Astrocyte (in vitro differentiated cells and primary cell): Measurements from ENCODE around the gene H1-8. TPM values are rescaled to one million over a fixed set of nuclear protein-coding genes. Genes with fewer than 3 reads are reported as not detected.

Experiments used
- DNase-seq: peaks from one replicate; pipeline ENCODE4 v3.0.0-alpha.2; 2010; ENCODE audit warnings: low read depth
- FAIRE-seq: peaks from 2 replicates; lab custom pipeline; 2011; peaks lifted over from hg19 to GRCh38; lab: Jason Lieb, UNC
- H2AFZ ChIP-seq: 2 replicates; pipeline ENCODE4 v1.6.0; 2012; ENCODE audit warnings: low read depth, low read length, inconsistent platforms
- H3K27ac ChIP-seq: 2 replicates; pipeline ENCODE4 v1.5.1; 2011; ENCODE audit warnings: low read depth, low read length, inconsistent platforms
- H3K27me3 ChIP-seq: 2 replicates; pipeline ENCODE4 v1.6.0; 2011; ENCODE audit warnings: low read length, inconsistent platforms; ENCODE audit not compliant: insufficient read depth
- H3K36me3 ChIP-seq: 2 replicates; pipeline ENCODE4 v1.5.1; 2011; ENCODE audit warnings: low read length, inconsistent platforms; ENCODE audit not compliant: insufficient read depth
- H3K4me1 ChIP-seq: 2 replicates; pipeline ENCODE4 v1.5.1; 2011; ENCODE audit warnings: low read length, inconsistent platforms; ENCODE audit not compliant: insufficient read depth
- H3K4me2 ChIP-seq: 2 replicates; pipeline ENCODE4 v1.6.0; 2012; ENCODE audit warnings: low read length, inconsistent platforms
- H3K4me3 ChIP-seq: 2 replicates; pipeline ENCODE4 v1.5.1; 2011; ENCODE audit warnings: low read depth, mild to moderate bottlenecking, low read length, inconsistent platforms; ENCODE audit not compliant: insufficient read depth
- H3K79me2 ChIP-seq: 2 replicates; pipeline ENCODE4 v1.6.0; 2012; ENCODE audit warnings: mild to moderate bottlenecking, low read length, inconsistent platforms; ENCODE audit not compliant: insufficient read depth
- H3K9ac ChIP-seq: 2 replicates; pipeline ENCODE4 v1.6.0; 2012; ENCODE audit warnings: mild to moderate bottlenecking, low read length, inconsistent platforms
- H3K9me3 ChIP-seq: 2 replicates; pipeline ENCODE4 v1.5.1; 2012; ENCODE audit warnings: low read depth, mild to moderate bottlenecking, low read length, inconsistent platforms; ENCODE audit not compliant: insufficient read depth
- H4K20me1 ChIP-seq: 2 replicates; pipeline ENCODE4 v1.6.0; 2012; ENCODE audit warnings: low read length, inconsistent platforms; ENCODE audit not compliant: insufficient read depth
- H3K27ac Mint-ChIP-seq: one replicate; pipeline ENCODE4 v1.8.0; 2021; ENCODE audit warnings: mild to moderate bottlenecking, mixed read lengths; ENCODE audit not compliant: unreplicated experiment
- H3K27me3 Mint-ChIP-seq: one replicate; pipeline ENCODE4 v1.8.0; 2021; ENCODE audit warnings: low read depth, mixed read lengths; ENCODE audit not compliant: unreplicated experiment
- H3K36me3 Mint-ChIP-seq: one replicate; pipeline ENCODE4 v1.8.0; 2021; ENCODE audit warnings: low read depth, mixed read lengths; ENCODE audit not compliant: unreplicated experiment
- H3K4me1 Mint-ChIP-seq: one replicate; pipeline ENCODE4 v1.8.0; 2021; ENCODE audit warnings: low read depth, mixed read lengths; ENCODE audit not compliant: unreplicated experiment
- H3K4me3 Mint-ChIP-seq: one replicate; pipeline ENCODE4 v1.8.0; 2021; ENCODE audit warnings: mild to moderate bottlenecking, moderate library complexity, mixed read lengths; ENCODE audit not compliant: unreplicated experiment
- H3K9me3 Mint-ChIP-seq: one replicate; pipeline ENCODE4 v1.8.0; 2021; ENCODE audit warnings: mild to moderate bottlenecking, mixed read lengths; ENCODE audit not compliant: unreplicated experiment
- CTCF ChIP-seq: IDR thresholded peaks from 2 replicates; pipeline ENCODE4 v1.5.1; 2011; ENCODE audit warnings: low read depth, mild to moderate bottlenecking, inconsistent platforms, low read length, moderate library complexity; ENCODE audit not compliant: insufficient read depth
- EZH2 ChIP-seq: IDR thresholded peaks from 2 replicates; pipeline ENCODE4 v1.6.1; 2012; ENCODE audit warnings: mild to moderate bottlenecking, low read length, inconsistent platforms; ENCODE audit not compliant: insufficient read depth
- total RNA-seq: library from RNA; stranded (reverse); gene quantifications from 2 replicates; pipeline ENCODE4 v1.2.1, GENCODE V29; 2021

The H1-8 gene
- total RNA-seq, 1 donor from 2014 or later = not detected

- H3K9ac ChIP-seq = no peak overlapping the region
- H3K9me3 Mint-ChIP-seq = no peaks in the 10 kb centered on the region
- no peaks in the 10 kb centered on the region for H3K27me3 ChIP-seq
- H3K36me3 Mint-ChIP-seq = peaks cover 25% of the 10 kb centered on the region
- no peaks in the 10 kb centered on the region for H3K36me3 ChIP-seq
- peaks cover 3% of the 10 kb centered on the region for H3K4me1 Mint-ChIP-seq
- no peaks in the 10 kb centered on the region for H3K27me3 Mint-ChIP-seq
- no peak for DNase-seq
- H3K4me1 ChIP-seq = no peaks in the 10 kb centered on the region
- H3K79me2 ChIP-seq = no peaks in the 10 kb centered on the region
- FAIRE-seq = no peak
- H3K4me2 ChIP-seq = no peak overlapping the region
- no peak for TF ChIP-seq CTCF
- no peak overlapping the region for H2AFZ ChIP-seq
- no peak overlapping the region for H3K4me3 ChIP-seq
- H4K20me1 ChIP-seq = peaks cover 21% of the 10 kb centered on the region
- H3K4me3 Mint-ChIP-seq = no peak overlapping the region
- no peak overlapping the region for H3K27ac ChIP-seq
- H3K9me3 ChIP-seq = no peaks in the 10 kb centered on the region
- H3K27ac Mint-ChIP-seq = no peak overlapping the region
Measured at GRCh38 chr3:129581623-129582022, 38.6 kb downstream of the H1-8 start.

GRCh38 chr3:129582799-129583198 lies 39.8 kb downstream of the H1-8 start:
- TF ChIP-seq CTCF (no peak), EZH2 (no peak)
- Histone ChIP-seq H4K20me1 (peaks cover 27% of the 10 kb centered on the region), H3K9ac (no peak overlapping the region), H3K4me3 (no peak overlapping the region), H3K27me3 (no peaks in the 10 kb centered on the region), H3K4me1 (no peaks in the 10 kb centered on the region), H3K9me3 (no peaks in the 10 kb centered on the region), H3K4me2 (no peak overlapping the region), H2AFZ (no peak overlapping the region), H3K27ac (no peak overlapping the region), H3K79me2 (no peaks in the 10 kb centered on the region), H3K36me3 (no peaks in the 10 kb centered on the region)
- Mint-ChIP-seq H3K4me3 (no peak overlapping the region), H3K4me1 (peaks cover 7% of the 10 kb centered on the region), H3K36me3 (peaks cover 30% of the 10 kb centered on the region), H3K9me3 (no peaks in the 10 kb centered on the region), H3K27me3 (no peaks in the 10 kb centered on the region), H3K27ac (no peak overlapping the region)
- no peak for DNase-seq
- no peak for FAIRE-seq

DNA sequence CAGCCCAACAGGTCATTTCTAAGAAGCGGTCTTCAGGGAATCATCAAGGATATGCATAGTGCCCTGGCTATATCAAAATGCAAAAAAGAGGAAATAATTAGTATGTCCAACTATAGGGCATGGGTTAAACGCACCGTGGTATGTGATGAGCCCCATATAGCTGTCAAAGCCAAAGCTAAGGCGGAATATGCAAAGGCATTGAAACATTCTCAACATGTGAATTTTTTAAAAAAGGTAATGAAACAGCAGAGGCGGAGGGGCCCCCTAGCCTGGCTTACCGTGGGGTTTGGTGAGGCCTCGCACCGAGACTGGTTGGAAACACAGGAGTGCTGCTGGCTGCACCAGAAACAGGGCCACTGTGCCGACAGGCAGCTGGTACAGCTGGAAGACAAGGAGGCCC lies 40.3 kb downstream of the H1-8 start:
- H3K79me2 ChIP-seq = no peaks in the 10 kb centered on the region
- no peak overlapping the region for H3K27ac ChIP-seq
- no peak overlapping the region for H3K4me3 ChIP-seq
- Mint-ChIP-seq H3K4me1 (peaks cover 9% of the 10 kb centered on the region), H3K4me3 (no peak overlapping the region), H3K27me3 (no peaks in the 10 kb centered on the region), H3K9me3 (no peaks in the 10 kb centered on the region), H3K36me3 (peaks cover 31% of the 10 kb centered on the region), H3K27ac (no peak overlapping the region)
- no peaks in the 10 kb centered on the region for H3K4me1 ChIP-seq
- H3K9ac ChIP-seq = no peak overlapping the region
- no peaks in the 10 kb centered on the region for H3K9me3 ChIP-seq
- H3K36me3 ChIP-seq = no peaks in the 10 kb centered on the region
- FAIRE-seq (no peak), DNase-seq (no peak)
- no peak overlapping the region for H3K4me2 ChIP-seq
- H3K27me3 ChIP-seq = no peaks in the 10 kb centered on the region
- no peak overlapping the region for H2AFZ ChIP-seq
- peaks cover 27% of the 10 kb centered on the region for H4K20me1 ChIP-seq
- TF ChIP-seq CTCF (no peak), EZH2 (no peak)
